Kidney (tissue), 14 donors: ENCODE results near the gene ARHGAP42. TPM values are rescaled to one million over a fixed set of nuclear protein-coding genes. Genes with fewer than 3 reads are reported as not detected.

Experiments used
- DNase-seq, 5 donors: peaks; one replicate each; pipeline ENCODE4 v3.0.0-alpha.2; 2013 to 2020
- FAIRE-seq: peaks from 2 replicates; lab custom pipeline; 2012; peaks lifted over from hg19 to GRCh38; lab: Jason Lieb, UNC
- H3K27ac ChIP-seq, 2 donors: one replicate each; pipeline ENCODE4 v1.7.0; 2013; ENCODE audit warnings: low read depth in 2 of 2, low read length in 2 of 2, inconsistent platforms in 1 of 2
- H3K27me3 ChIP-seq: one replicate; pipeline ENCODE4 v1.7.1; 2013; ENCODE audit warnings: low read length, inconsistent platforms; ENCODE audit not compliant: control insufficient read depth, insufficient read depth
- H3K36me3 ChIP-seq, 3 donors: one replicate each; pipeline versions ENCODE4 v1.7.0 to v1.7.1; 2013; ENCODE audit warnings: low read length in 3 of 3, control low read depth in 1 of 3, inconsistent platforms in 1 of 3; ENCODE audit not compliant: insufficient read depth in 3 of 3, control insufficient read depth in 2 of 3
- H3K4me1 ChIP-seq, 3 donors: one replicate each; pipeline versions ENCODE4 v1.7.0 to v1.7.1; 2013; ENCODE audit warnings: low read length in 3 of 3, inconsistent platforms in 1 of 3, low read depth in 1 of 3; ENCODE audit not compliant: control insufficient read depth in 2 of 3, insufficient read depth in 2 of 3
- H3K4me3 ChIP-seq, 3 donors: one replicate each; pipeline versions ENCODE4 v1.7.0 to v1.8.1; 2013; ENCODE audit warnings: low read length in 3 of 3, control low read depth in 1 of 3, inconsistent platforms in 1 of 3
- H3K9ac ChIP-seq, 3 donors: one replicate each; pipeline versions ENCODE4 v1.7.0 to v1.7.1; 2013; ENCODE audit warnings: low read length in 3 of 3, control low read depth in 1 of 3, inconsistent platforms in 1 of 3
- H3K9me3 ChIP-seq, 3 donors: one replicate each; pipeline versions ENCODE4 v1.7.0 to v1.7.1; 2013; ENCODE audit warnings: low read length in 3 of 3, control low read depth in 1 of 3, inconsistent platforms in 1 of 3; ENCODE audit not compliant: control insufficient read depth in 2 of 3, insufficient read depth in 1 of 3
- CTCF ChIP-seq: IDR thresholded peaks from 3 replicates; pipeline ENCODE4 v1.5.1; 2012; ENCODE audit warnings: mild to moderate bottlenecking, moderate library complexity, borderline replicate concordance; ENCODE audit not compliant: insufficient read depth; ENCODE audit errors: extremely low read depth
- intact Hi-C: fragments of 100-400 bp; cut with DNase I; formaldehyde crosslinking; loops from one replicate; pipeline ENCODE4 v1.11.1; 2022
- polyA plus RNA-seq: library from polyadenylated mRNA; stranded (reverse); fragments of 350-450 nt; fragmentation: Illumina TruSeq; extraction: RNeasy Lipid Tissue Mini Kit (QIAGEN cat#74804); gene quantifications from one replicate; pipeline ENCODE4 v1.2.3, GENCODE V29; 2014; ENCODE audit warnings: low read depth, low replicate concordance; ENCODE audit not compliant: insufficient read depth
- total RNA-seq: library from RNA; stranded (reverse); fragmentation: NEBNext Ultra II Directional; extraction: Animal tissue kit (Norgen Biotek cat#: 25700); gene quantifications from one replicate; pipeline ENCODE4 v1.2.1, GENCODE V29; 2021
- donor health status: control.
- donor health status: control.
- donor health status: control.
- donor health status: control.
- donor health status: control.
- donor health status: DM: yes; HTN: yes; CAD: no.
- donor health status: Normal renal cell carcinoma (clear cell type).

The ARHGAP42 gene
- total and polyA plus RNA-seq, 2 donors from 2014 or later = 4.2 to 18.9 TPM

- H3K4me3 ChIP-seq = no peak overlapping the region
- no peaks in the 10 kb centered on the region for H3K27me3 ChIP-seq
- intact Hi-C loops = no loop called here
- no peaks in the 10 kb centered on the region for H3K9me3 ChIP-seq
- H3K4me1 ChIP-seq = no peaks in the 10 kb centered on the region
- no peak overlapping the region for H3K9ac ChIP-seq
- FAIRE-seq = no peak
- H3K36me3 ChIP-seq = no peaks in the 10 kb centered on the region
- no peak for DNase-seq
- H3K27ac ChIP-seq = no peak overlapping the region
- TF ChIP-seq CTCF = no peak
Measured at GRCh38 chr11:100706179-100706578, 19.1 kb downstream of the ARHGAP42 start.

- H3K4me1 ChIP-seq = peaks cover 0 to 10% (median 0%) of the 10 kb centered on the region in 3 donors
- FAIRE-seq = no peak
- intact Hi-C loops = no loop called here
- no peak overlapping the region for H3K4me3 ChIP-seq
- H3K9ac ChIP-seq = no peak overlapping the region
- H3K36me3 ChIP-seq = no peaks in the 10 kb centered on the region
- TF ChIP-seq CTCF = no peak
- no peak overlapping the region for H3K27ac ChIP-seq
- H3K27me3 ChIP-seq = no peaks in the 10 kb centered on the region
- DNase-seq = peak in 2 of 5 donors; percentile 30 to 42
- H3K9me3 ChIP-seq = no peaks in the 10 kb centered on the region
Measured at GRCh38 chr11:100709233-100709957, 22.3 kb downstream of the ARHGAP42 start.

- no peak for DNase-seq
- Histone ChIP-seq H3K36me3 (peaks cover 0 to 2% (median 0%) of the 10 kb centered on the region in 3 donors), H3K4me3 (no peak overlapping the region), H3K9ac (no peak overlapping the region), H3K4me1 (peaks cover 0 to 17% (median 0%) of the 10 kb centered on the region in 3 donors), H3K27me3 (no peaks in the 10 kb centered on the region), H3K9me3 (no peaks in the 10 kb centered on the region), H3K27ac (no peak overlapping the region)
- FAIRE-seq = no peak
- TF ChIP-seq CTCF = no peak
- intact Hi-C loops = no loop called here
Measured at GRCh38 chr11:100711984-100712383, 24.9 kb downstream of the ARHGAP42 start.
